GM18520 (cell line): ENCODE data around the gene MOB3A.
A peak's percentile ranks its signal among the peaks of the same experiment; 100 is the strongest.

Source experiments
- ATAC-seq: cut with Tn5 transposase; IDR thresholded peaks from one replicate; pipeline ENCODE4 v1.9.1; 2021; ENCODE audit not compliant: unreplicated experiment

MOB3A gene

DNA sequence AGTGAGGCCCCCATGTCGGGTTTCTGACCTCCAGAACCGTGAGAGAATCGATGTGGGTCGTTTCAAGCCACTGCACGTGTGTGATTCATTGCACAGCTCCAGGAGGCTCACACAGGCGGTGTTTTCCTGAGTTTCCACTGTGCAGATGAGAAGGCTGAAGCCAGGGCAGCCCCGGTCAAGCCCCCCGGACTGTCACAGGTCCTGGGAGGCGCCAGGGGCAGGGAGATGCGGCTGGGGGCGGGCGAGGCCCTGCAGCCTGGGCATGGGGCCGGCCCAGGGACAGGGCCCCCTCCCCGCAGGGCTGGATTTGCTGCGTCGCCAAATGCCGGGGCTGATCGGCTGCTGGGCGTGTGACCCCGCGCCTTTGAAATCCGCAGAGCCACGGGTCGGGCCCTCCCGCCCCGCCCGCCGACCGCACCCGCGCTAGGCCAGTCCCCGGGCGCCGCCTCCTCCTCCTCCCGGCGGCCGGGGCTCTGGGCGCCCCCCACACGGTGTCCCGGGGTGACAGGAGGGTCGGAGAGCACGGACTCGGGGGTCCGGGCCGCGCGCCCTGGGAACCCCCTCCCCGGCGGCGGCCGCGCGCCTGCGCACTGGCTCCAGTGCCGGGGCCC, 35.1 kb downstream of the MOB3A start:
- peak; percentile 21 for ATAC-seq

DNA sequence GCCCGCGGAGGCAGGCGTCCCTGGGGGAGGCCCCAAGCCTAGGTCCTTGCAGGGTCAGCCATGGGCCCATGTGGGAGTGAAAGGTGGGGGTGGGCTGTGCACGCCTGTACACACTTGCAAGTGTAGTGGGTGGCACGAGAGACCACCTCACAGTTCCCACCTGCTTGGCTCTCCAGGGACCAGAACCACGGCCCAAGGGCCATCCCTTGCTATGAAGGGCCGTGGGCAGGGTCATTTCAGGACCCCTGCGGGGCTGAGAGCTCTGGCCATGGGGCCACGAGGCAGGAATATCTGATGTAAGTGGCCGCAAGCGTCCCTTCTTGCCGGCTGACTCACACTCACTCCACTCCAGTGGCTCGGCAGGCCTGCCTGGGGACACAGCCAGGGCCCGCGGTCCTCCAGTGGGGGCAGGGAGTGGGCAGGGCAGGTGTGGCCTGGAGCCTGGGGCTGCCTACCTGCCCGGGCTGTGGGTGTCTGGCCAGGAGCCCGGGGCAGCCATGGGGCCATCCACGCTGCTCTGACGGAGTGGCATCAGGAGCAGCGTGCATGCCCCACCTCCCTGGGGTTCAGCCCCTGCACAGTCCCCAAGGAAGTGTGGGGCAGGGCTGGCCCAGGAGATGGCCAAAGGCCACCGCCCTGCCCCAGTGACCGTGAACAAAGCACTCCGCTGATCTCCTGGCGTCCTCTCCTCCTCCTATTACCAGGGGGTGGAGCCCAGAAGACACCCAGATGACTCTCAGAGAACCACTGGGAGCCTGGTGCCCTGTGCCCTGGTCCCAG, 36.5 kb downstream of the MOB3A start:
- ATAC-seq, result no peak

DNA sequence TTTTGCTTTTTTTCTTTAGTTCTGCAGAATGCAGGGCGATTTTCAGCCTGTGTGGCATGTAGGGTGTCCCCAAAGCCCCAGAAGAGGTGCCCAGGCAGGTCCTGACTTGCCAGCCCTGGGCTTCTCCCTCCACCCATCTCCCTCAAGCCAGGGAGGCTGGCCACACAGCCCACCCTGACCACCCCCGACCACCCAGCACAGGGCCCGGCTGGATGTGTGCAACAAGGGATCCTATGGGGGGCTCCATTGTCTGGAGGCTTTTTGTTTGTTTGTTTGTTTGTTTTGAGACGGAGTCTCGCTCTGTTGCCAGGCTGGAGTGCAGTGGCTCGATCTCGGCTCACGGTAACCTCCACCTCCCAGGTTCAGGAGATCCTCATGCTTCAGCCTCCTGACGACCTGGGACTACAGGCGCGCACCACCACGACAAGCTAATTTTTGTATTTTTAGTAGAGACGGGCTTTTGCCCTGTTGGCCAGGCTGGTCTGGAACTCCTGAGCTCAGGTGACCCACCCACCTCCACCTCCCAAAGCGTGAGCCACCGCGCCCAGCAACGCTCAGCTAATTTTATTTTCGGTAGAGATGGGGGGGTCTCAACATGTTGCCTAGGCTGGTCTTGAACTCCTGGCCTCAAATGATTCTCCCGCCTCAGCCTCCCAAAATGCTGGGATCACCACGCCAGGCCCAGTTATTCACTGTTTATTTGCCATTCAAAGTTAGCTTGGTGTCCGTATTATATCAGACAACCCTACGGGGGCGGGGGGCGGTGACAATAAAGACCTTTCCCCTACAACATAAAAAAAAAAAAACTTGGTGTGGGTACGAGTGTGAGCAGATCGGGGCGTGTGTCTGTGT, 37.3 kb downstream of the MOB3A start:
- ATAC-seq, result no peak

DNA sequence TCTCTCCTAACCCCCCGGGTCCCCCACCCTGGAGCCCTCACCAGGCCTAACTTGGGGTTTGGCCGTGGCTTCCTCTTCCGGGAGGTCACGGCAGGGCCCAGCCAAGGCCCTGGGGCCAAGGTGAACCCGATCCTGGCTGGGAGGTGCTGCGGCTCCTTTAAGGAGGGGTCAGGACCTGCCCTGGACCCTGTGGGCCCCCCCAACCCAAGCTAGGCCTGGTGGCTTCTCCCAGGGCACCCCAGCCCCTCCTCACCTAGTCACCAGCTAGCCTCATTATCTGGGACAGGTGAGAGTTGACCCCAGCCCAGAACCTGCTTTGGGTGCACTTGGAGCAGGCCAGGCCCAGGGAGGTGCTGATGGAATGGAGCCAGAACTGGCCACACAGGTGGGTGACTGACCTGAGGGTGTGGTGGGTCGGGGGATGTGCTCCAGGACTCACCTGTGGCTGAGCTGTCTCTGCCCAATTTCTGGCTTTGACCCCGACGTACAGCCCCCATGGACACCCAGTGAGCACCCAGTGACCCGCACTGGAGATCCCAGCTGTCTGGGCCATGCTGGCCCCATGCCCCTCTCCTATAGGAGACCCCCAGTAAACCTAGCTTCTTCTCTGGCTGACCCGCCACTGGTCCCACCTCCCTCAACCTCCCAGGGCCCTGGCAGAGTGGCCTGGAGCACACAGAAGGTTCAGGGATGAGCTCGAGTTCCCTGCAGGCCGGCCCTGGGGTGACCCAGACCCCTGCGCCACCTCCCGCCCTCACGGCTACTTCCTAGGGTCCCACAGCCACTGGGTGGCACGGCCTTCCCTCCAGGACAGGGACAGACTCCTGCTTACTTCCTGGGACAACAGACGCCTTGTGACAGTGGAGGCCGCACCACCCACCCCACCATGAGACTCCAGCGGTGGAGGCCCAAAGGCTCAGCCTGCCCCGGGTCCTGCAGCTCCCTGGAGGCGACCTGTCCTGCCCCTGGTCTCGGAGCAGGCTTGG, 38.3 kb downstream of the MOB3A start:
- ATAC-seq, result no peak

DNA sequence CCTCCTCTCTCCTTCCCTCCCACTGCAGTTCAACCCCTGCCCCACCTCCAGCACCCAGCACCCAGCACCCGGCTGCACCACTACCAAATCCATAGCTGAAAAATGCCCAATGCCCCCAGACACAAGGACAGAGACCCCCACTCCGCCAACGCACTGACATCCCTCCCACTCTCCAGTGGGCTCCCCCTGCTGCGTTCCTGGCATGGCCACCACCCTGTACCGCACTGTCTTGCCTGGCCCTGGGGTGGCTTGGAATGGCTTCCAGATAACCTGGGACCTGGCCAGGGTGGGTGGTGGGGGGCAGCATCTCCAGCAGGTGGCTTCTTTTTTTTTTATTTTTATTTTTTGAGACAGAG, 39.3 kb downstream of the MOB3A start:
- no peak for ATAC-seq

- no peak for ATAC-seq
Measured at GRCh38 chr19:2055931-2056836, 39.9 kb downstream of the MOB3A start.

GRCh38 chr19:2054763-2055162, 41.4 kb downstream of the MOB3A start:
- ATAC-seq, result no peak

- no peak for ATAC-seq
Measured at GRCh38 chr19:2053601-2054389, 42.3 kb downstream of the MOB3A start.

DNA sequence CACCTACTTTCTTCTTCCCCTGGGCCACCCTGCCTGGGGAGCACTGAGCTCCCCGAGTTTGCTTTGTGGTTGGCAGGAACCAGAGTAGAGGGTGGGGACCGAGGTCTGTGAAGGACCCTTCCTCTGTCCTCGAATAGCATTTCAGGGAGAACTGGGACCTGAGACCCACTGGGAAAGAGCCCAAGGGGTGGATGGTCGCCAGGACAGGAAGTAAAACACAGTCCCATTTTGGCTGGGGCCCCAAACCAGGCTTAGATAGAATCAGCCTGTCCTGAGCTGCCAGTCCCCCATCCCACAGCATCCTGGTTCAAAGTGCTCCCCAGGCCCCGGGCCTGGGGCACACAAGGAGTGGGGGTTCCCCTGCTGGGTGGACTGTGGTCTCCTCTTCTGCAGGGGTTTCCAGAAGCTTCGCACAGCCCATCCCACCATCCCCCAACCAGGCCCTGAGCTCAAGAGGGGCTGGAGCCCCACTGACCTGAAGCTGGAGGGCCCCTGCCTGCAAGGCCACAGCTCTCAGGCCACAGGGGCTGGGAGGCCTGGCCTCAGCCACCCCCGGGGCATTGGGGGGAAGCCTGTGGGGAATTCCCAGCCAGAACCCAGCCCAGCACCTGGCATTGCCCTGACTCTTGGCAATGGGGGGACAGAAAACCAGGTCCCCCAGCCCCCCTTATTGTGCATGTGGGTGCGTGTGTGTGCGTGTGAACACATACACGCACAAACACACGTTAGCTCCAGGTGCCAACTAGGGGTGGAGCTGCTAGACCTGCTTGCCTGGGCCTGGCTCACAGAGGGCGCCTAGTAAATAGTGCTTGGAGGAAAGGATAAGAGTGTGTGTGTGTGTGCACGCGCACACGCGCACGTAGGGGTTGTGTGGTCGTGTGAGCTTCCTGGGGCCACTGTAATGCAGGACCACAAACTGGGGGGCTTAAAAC, 44.1 kb downstream of the MOB3A start:
- no peak for ATAC-seq

GRCh38 chr19:2050991-2051772, 44.9 kb downstream of the MOB3A start, which contains the start of gene MKNK2:
MKNK2 (minus strand) TSS chr19:2051244; CDS start chr19:2050851, 393 bp downstream.
- peak; percentile 42 for ATAC-seq

GRCh38 chr19:2050349-2050990, 45.7 kb downstream of the MOB3A start:
- ATAC-seq, result peak; percentile 0

DNA sequence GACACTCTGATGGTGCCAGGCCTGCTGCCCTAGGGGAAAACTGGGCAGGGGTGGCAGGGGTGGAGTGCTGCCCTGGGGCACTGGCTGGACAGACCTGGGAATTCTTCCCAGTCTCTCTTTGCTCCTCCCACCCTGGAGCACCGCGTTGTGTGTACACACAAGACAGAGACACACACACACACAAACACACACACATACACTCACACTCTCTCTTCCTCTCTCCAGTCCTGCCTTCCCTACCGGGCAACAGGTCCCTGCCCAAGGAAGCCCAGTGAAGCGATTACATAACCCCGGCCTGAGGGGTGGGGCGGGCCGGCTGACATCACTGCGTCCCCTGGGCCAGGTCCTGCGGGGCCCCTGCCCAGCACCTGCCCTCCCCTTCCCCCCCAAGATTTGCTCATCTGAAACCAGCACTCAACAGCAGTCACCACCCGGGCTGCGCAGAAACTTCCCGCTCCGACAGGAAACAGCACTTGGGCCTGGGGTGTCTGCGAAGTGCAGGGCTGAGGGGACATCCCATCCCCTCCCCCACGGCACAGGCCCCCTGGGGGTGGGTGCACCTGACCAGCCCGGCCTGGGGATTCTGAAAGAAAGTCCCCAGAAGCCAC, 46.3 kb downstream of the MOB3A start:
- ATAC-seq, result no peak

- ATAC-seq, result no peak
Measured at GRCh38 chr19:2048959-2049740, 47.0 kb downstream of the MOB3A start.

GRCh38 chr19:2048104-2048958, 47.8 kb downstream of the MOB3A start:
- no peak for ATAC-seq
